ENCODE measurements around the gene CCDC63.

CCDC63 gene

GRCh38 chr12:110818511-110818910, 28.3 kb upstream of the CCDC63 start:
- Histone ChIP-seq H3K27ac (ENCODE audit: low read depth, low read length) (no peak overlapping the region), H3K27me3 (ENCODE audit: insufficient read depth, low read length) (peaks cover 16% of the 10 kb centered on the region; the same call in 1 of the 2 replicates), H3K36me3 (ENCODE audit: insufficient read depth, low read length) (no peaks in the 10 kb centered on the region), H3K4me1 (ENCODE audit: control insufficient read depth, insufficient read depth, low read length, unreplicated experiment) (no peaks in the 10 kb centered on the region), H3K79me2 (ENCODE audit: control insufficient read depth, insufficient read depth, low read length, unreplicated experiment) (no peaks in the 10 kb centered on the region), H2AFZ (ENCODE audit: low read length, unreplicated experiment) (no peak overlapping the region), H3K4me3 (ENCODE audit: low read depth, low read length) (no peak overlapping the region)

GRCh38 chr12:110819150-110819549, 27.6 kb upstream of the CCDC63 start:
- H3K27me3 ChIP-seq (ENCODE audit: insufficient read depth, low read length) = peaks cover 10% of the 10 kb centered on the region; the same call in 1 of the 2 replicates
- H3K79me2 ChIP-seq (ENCODE audit: control insufficient read depth, insufficient read depth, low read length, unreplicated experiment) = no peaks in the 10 kb centered on the region
- H2AFZ ChIP-seq (ENCODE audit: low read length, unreplicated experiment) = no peak overlapping the region
- H3K27ac ChIP-seq (ENCODE audit: low read depth, low read length) = no peak overlapping the region
- no peaks in the 10 kb centered on the region for H3K36me3 ChIP-seq (ENCODE audit: insufficient read depth, low read length)
- no peak overlapping the region for H3K4me3 ChIP-seq (ENCODE audit: low read depth, low read length)
- H3K4me1 ChIP-seq (ENCODE audit: control insufficient read depth, insufficient read depth, low read length, unreplicated experiment) = no peaks in the 10 kb centered on the region

DNA sequence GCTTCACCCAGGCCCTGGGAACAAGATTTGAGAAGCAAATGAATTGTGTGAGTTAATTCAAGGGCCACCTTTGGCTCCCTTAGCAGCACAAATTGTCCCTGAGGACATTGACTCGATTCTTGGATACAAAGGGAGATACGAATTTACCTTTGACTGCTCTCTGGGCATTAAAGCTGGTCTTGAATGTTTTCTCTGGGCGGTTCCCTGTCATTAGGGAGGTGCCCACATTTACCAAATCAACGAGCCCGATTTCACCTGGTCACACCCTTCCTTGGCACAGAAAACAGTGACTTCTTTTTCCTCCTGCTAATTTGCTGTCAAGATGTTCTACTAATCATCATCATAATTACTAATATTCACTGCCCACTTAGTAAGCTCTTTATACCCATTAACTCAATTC, 27.1 kb upstream of the CCDC63 start:
- no peak overlapping the region for H3K4me3 ChIP-seq (ENCODE audit: low read depth, low read length)
- H3K36me3 ChIP-seq (ENCODE audit: insufficient read depth, low read length) = no peaks in the 10 kb centered on the region
- H3K79me2 ChIP-seq (ENCODE audit: control insufficient read depth, insufficient read depth, low read length, unreplicated experiment) = no peaks in the 10 kb centered on the region
- no peaks in the 10 kb centered on the region for H3K4me1 ChIP-seq (ENCODE audit: control insufficient read depth, insufficient read depth, low read length, unreplicated experiment)
- H2AFZ ChIP-seq (ENCODE audit: low read length, unreplicated experiment) = no peak overlapping the region
- no peak overlapping the region for H3K27ac ChIP-seq (ENCODE audit: low read depth, low read length)
- peaks cover 7% of the 10 kb centered on the region; the same call in 1 of the 2 replicates for H3K27me3 ChIP-seq (ENCODE audit: insufficient read depth, low read length)

- H3K27me3 ChIP-seq (ENCODE audit: insufficient read depth, low read length) = peaks cover 10% of the 10 kb centered on the region; the same call in 1 of the 2 replicates
- no peaks in the 10 kb centered on the region for H3K4me1 ChIP-seq (ENCODE audit: control insufficient read depth, insufficient read depth, low read length, unreplicated experiment)
- H3K79me2 ChIP-seq (ENCODE audit: control insufficient read depth, insufficient read depth, low read length, unreplicated experiment) = no peaks in the 10 kb centered on the region
- no peaks in the 10 kb centered on the region for H3K36me3 ChIP-seq (ENCODE audit: insufficient read depth, low read length)
- no peak overlapping the region for H3K4me3 ChIP-seq (ENCODE audit: low read depth, low read length)
- H2AFZ ChIP-seq (ENCODE audit: low read length, unreplicated experiment) = no peak overlapping the region
- no peak overlapping the region for H3K27ac ChIP-seq (ENCODE audit: low read depth, low read length)
These were observed 24.9 kb upstream of the CCDC63 start for GRCh38 chr12:110821917-110822316.

- Histone ChIP-seq H3K79me2 (ENCODE audit: control insufficient read depth, insufficient read depth, low read length, unreplicated experiment) (no peaks in the 10 kb centered on the region), H3K36me3 (ENCODE audit: insufficient read depth, low read length) (no peaks in the 10 kb centered on the region), H3K27ac (ENCODE audit: low read depth, low read length) (no peak overlapping the region), H3K4me3 (ENCODE audit: low read depth, low read length) (no peak overlapping the region), H3K27me3 (ENCODE audit: insufficient read depth, low read length) (peaks cover 10% of the 10 kb centered on the region; the same call in 1 of the 2 replicates), H2AFZ (ENCODE audit: low read length, unreplicated experiment) (no peak overlapping the region), H3K4me1 (ENCODE audit: control insufficient read depth, insufficient read depth, low read length, unreplicated experiment) (no peaks in the 10 kb centered on the region)
These were observed 23.9 kb upstream of the CCDC63 start for GRCh38 chr12:110822821-110823415.

DNA sequence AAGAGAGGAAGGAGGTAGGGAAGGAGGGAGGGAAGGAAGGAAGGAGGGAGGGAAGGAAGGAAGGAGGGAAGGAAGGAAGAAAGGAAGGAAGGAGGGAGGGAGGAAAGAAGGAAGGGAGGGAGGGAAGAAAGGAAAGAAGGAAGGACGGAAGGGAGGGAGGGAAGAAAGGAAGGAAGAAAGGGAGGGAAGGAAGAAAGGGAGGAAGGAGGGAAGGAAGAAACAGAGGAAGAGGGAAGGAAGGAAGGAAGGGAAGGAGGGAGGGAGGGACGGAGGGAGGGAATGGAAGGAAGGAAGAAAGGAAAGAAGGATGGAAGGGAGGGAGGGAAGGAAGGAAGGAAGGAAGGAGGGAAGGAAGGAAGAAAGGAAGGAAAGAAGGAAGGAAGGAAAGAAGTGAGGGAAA, 22.4 kb upstream of the CCDC63 start:
- Histone ChIP-seq H3K4me1 (ENCODE audit: control insufficient read depth, insufficient read depth, low read length, unreplicated experiment) (no peaks in the 10 kb centered on the region), H3K36me3 (ENCODE audit: insufficient read depth, low read length) (no peaks in the 10 kb centered on the region), H3K27me3 (ENCODE audit: insufficient read depth, low read length) (peaks cover 10% of the 10 kb centered on the region; the same call in 1 of the 2 replicates), H3K4me3 (ENCODE audit: low read depth, low read length) (no peak overlapping the region), H3K79me2 (ENCODE audit: control insufficient read depth, insufficient read depth, low read length, unreplicated experiment) (no peaks in the 10 kb centered on the region), H3K27ac (ENCODE audit: low read depth, low read length) (no peak overlapping the region), H2AFZ (ENCODE audit: low read length, unreplicated experiment) (no peak overlapping the region)

GRCh38 chr12:110825530-110825929, 21.3 kb upstream of the CCDC63 start:
- Histone ChIP-seq H3K4me1 (ENCODE audit: control insufficient read depth, insufficient read depth, low read length, unreplicated experiment) (no peaks in the 10 kb centered on the region), H2AFZ (ENCODE audit: low read length, unreplicated experiment) (no peak overlapping the region), H3K79me2 (ENCODE audit: control insufficient read depth, insufficient read depth, low read length, unreplicated experiment) (no peaks in the 10 kb centered on the region), H3K36me3 (ENCODE audit: insufficient read depth, low read length) (no peaks in the 10 kb centered on the region), H3K27me3 (ENCODE audit: insufficient read depth, low read length) (peaks cover 10% of the 10 kb centered on the region; the same call in 1 of the 2 replicates), H3K4me3 (ENCODE audit: low read depth, low read length) (no peak overlapping the region), H3K27ac (ENCODE audit: low read depth, low read length) (no peak overlapping the region)

GRCh38 chr12:110826592-110827200, 20.1 kb upstream of the CCDC63 start:
- no peaks in the 10 kb centered on the region for H3K4me1 ChIP-seq (ENCODE audit: control insufficient read depth, insufficient read depth, low read length, unreplicated experiment)
- H3K79me2 ChIP-seq (ENCODE audit: control insufficient read depth, insufficient read depth, low read length, unreplicated experiment) = no peaks in the 10 kb centered on the region
- H3K4me3 ChIP-seq (ENCODE audit: low read depth, low read length) = peak overlapping the region; percentile 68
- H3K36me3 ChIP-seq (ENCODE audit: insufficient read depth, low read length) = no peaks in the 10 kb centered on the region
- no peak overlapping the region for H3K27ac ChIP-seq (ENCODE audit: low read depth, low read length)
- H3K27me3 ChIP-seq (ENCODE audit: insufficient read depth, low read length) = peaks cover 10% of the 10 kb centered on the region; the same call in 1 of the 2 replicates
- H2AFZ ChIP-seq (ENCODE audit: low read length, unreplicated experiment) = peak overlapping the region; percentile 20

DNA sequence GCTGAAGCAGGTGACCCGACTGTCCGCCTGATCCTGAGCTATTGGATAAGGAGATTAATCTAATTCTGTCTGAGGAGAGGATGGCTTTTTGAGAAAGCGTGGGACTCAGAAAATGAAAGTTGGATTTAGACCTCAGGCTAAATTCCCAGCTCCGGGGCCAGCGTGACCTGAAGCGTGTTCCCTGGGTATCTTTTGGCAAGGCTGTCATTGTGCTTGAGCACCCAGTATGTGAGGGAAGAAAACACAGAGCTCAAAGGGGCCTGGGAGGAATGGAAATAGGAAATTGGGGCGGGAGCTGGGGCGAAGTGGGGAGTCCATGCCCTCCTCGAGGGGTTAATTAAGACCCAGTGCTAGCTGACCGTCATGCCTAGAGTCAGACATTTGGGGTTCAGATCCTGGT, 17.5 kb upstream of the CCDC63 start:
- H3K27me3 ChIP-seq (ENCODE audit: insufficient read depth, low read length) = peaks cover 10% of the 10 kb centered on the region; the same call in 1 of the 2 replicates

DNA sequence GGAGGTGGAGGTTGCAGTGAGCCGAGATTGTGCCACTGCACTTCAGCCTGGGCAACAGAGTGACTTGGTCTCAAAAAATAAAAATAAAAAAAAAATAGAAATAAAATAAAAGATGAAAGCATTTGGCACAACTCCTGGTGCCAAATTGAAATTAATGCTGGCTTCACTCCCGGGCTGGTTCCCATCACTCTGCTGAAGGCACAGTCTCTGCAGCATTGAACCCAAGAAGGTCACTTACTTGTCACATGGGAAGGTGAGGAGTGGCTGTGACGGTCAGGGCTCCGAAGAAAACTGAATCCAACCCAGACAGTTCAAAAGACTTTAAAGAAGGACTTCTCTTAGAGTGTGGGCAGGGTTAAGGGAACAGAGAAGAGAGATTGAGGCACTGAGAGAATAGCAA, 10.5 kb upstream of the CCDC63 start:
- Histone ChIP-seq H3K36me3 (ENCODE audit: insufficient read depth, low read length) (no peaks in the 10 kb centered on the region), H3K4me1 (ENCODE audit: control insufficient read depth, insufficient read depth, low read length, unreplicated experiment) (no peaks in the 10 kb centered on the region), H3K4me3 (ENCODE audit: low read depth, low read length) (no peak overlapping the region), H3K79me2 (ENCODE audit: control insufficient read depth, insufficient read depth, low read length, unreplicated experiment) (no peaks in the 10 kb centered on the region), H2AFZ (ENCODE audit: low read length, unreplicated experiment) (no peak overlapping the region), H3K27ac (ENCODE audit: low read depth, low read length) (no peak overlapping the region), H3K27me3 (ENCODE audit: insufficient read depth, low read length) (peaks cover 4% of the 10 kb centered on the region; the same call in 1 of the 2 replicates)

More for the DNA sequence above, 17.5 kb upstream of the CCDC63 start:
- no peaks in the 10 kb centered on the region for H3K79me2 ChIP-seq (ENCODE audit: control insufficient read depth, insufficient read depth, low read length, unreplicated experiment)
- H3K36me3 ChIP-seq (ENCODE audit: insufficient read depth, low read length) = no peaks in the 10 kb centered on the region
- no peak overlapping the region for H2AFZ ChIP-seq (ENCODE audit: low read length, unreplicated experiment)
- H3K4me3 ChIP-seq (ENCODE audit: low read depth, low read length) = no peak overlapping the region
- H3K27ac ChIP-seq (ENCODE audit: low read depth, low read length) = no peak overlapping the region
- no peaks in the 10 kb centered on the region for H3K4me1 ChIP-seq (ENCODE audit: control insufficient read depth, insufficient read depth, low read length, unreplicated experiment)

DNA sequence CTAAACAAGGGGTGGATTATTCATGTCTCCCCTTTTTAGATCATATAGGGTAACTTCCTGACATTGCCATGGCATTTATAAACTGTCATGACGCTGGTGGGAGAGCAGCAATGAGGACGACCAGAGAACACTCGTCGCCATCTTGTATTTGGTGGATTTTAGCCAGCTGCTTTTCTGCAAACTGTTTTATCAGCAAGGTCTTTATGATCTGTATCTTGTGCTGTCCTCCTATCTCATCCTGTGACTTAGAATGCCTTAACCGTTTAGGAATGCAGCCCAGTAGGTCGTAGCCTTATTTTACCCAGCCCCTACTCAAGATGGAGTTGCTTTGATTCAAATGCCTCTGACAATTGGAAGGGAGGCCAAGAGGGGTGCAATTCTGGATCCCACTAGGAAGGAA, 5.8 kb upstream of the CCDC63 start:
- peaks cover 15% of the 10 kb centered on the region; the same call in 1 of the 2 replicates for H3K27me3 ChIP-seq (ENCODE audit: insufficient read depth, low read length)
- H3K4me3 ChIP-seq (ENCODE audit: low read depth, low read length) = no peak overlapping the region
- H2AFZ ChIP-seq (ENCODE audit: low read length, unreplicated experiment) = no peak overlapping the region
- peaks cover 14% of the 10 kb centered on the region for H3K4me1 ChIP-seq (ENCODE audit: control insufficient read depth, insufficient read depth, low read length, unreplicated experiment)
- H3K27ac ChIP-seq (ENCODE audit: low read depth, low read length) = no peak overlapping the region
- H3K36me3 ChIP-seq (ENCODE audit: insufficient read depth, low read length) = no peaks in the 10 kb centered on the region
- no peaks in the 10 kb centered on the region for H3K79me2 ChIP-seq (ENCODE audit: control insufficient read depth, insufficient read depth, low read length, unreplicated experiment)

Data from ACC112 (cell line).